Dedifferentiated amniotic fluid mesenchymal stem cell (primary cell): ENCODE measurements around the gene METTL13.
A peak's percentile ranks its signal among the peaks of the same experiment; 100 is the strongest.

Experiments used
- DNase-seq: peaks from one replicate; pipeline ENCODE4 v3.0.0-alpha.2; 2016; ENCODE audit errors: extremely low spot score

METTL13 gene, protein sequence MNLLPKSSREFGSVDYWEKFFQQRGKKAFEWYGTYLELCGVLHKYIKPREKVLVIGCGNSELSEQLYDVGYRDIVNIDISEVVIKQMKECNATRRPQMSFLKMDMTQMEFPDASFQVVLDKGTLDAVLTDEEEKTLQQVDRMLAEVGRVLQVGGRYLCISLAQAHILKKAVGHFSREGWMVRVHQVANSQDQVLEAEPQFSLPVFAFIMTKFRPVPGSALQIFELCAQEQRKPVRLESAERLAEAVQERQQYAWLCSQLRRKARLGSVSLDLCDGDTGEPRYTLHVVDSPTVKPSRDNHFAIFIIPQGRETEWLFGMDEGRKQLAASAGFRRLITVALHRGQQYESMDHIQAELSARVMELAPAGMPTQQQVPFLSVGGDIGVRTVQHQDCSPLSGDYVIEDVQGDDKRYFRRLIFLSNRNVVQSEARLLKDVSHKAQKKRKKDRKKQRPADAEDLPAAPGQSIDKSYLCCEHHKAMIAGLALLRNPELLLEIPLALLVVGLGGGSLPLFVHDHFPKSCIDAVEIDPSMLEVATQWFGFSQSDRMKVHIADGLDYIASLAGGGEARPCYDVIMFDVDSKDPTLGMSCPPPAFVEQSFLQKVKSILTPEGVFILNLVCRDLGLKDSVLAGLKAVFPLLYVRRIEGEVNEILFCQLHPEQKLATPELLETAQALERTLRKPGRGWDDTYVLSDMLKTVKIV

DNA sequence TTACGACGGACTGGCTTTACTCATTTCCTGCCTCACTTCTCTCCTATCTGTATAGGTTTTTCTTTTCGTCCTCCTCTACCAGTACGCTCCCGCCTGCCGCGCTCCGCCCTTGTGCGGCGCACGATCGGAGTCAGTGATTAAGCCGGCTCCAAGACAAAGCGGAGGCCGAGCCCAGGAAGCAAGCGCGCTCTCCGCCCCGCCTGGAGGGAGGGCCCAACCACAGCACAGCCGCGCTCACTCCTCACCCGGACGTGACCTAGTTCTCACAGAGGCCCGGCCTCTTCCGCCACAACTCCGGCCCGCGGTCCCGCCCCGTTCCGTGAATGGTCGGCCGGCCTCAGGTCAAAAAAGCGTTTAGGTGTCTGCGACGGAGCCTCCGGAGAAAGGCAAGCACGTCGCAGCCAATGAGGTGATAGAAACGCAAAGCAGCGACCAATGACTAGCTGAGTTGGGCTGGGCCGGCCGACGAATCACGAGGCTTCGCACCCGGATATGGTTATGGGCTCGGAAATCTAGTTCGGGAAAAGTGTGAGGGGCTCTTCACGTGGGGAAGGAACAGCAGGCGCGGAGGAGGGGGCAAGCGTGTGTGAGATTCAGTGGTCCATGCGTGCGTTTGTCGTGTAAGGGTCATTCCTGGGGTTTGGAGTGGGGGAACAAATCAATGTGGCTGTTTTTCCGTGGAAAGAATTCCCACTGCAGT lies at the start of gene METTL13:
TSS of gene METTL13 (plus strand) at position 485 of the 700 bp plus-strand sequence. CDS start 308 bp downstream, outside the sequence.
- DNase-seq = peak; percentile 99

DNA sequence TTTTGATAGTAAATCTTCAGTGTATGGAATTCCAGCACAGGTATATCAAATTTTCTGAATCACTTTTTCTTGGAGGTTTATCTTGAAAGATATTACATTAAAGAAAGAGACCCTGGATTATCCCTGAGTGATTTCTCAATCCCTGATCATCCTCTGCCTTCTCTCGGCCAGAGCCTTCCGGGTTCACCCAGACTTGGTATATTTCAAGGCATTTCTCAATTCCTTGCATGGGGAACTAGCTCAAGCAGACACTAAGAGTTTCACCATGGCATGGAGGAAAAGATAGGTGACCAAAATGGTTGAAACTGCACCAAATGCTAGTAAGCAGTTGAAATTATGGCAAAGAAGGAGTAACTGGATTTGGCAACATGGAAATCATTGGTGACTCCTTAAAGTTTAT lies 45.3 kb upstream of the METTL13 start:
- no peak for DNase-seq

DNA sequence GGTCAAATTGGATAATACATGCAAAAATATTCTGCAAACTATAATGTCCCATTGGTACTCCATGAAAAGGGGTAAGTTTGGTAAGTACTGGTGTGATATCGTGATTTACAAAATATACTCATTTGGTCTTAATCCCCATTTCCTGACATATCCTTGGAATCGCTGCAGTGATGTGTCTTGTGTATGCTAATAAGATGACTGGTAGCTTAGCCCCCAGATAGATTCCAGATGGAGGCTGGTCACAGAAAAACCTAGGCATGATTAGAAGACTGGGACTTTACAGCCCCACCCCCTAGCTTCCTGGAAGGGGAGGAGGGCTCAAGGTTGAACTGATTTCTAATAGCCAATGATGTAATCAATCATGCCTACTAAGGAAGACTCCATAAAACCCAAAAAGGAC lies 42.5 kb upstream of the METTL13 start:
- no peak for DNase-seq

DNA sequence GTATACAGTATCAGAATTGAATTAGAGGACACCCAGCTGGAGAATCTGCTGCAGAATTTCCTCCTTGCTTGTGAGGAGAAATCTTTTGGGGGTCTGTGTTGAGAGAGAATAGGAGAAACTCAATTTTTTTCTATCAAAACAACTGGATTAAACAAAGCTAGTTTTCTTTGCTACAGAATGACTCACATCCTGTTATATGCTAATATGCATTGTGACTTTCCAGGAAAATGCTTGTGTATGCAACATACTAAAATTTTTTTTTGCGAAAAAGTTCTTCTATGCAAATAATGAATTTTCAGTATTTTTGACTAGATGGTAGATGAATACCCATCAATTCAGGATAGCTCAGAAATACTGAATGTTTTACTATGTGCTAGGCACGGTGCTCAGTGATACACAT lies 41.8 kb upstream of the METTL13 start:
- no peak for DNase-seq

DNA sequence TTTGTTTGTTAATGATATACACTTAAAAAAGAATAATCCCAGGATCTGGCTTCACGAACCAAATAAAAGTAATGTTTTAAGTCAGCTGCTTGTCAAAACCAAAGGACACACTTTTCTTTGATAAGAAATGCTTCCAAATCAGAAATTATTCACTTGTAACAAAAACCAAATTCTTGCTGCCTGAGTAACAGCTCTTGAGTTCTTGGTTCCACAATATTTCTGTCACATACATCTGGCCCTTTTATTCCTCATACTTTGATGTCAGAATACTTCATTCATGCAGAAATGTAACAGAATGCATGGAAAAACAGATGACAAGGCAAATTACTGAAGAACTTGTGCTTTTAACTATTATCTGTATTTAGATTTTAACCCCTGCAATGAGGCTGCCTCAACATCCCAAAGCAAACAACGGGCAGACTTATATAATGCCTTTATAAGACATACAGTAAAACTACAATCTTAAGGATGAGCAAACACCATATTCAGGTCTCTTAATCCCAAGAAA lies 41.0 kb upstream of the METTL13 start:
- no peak for DNase-seq

DNA sequence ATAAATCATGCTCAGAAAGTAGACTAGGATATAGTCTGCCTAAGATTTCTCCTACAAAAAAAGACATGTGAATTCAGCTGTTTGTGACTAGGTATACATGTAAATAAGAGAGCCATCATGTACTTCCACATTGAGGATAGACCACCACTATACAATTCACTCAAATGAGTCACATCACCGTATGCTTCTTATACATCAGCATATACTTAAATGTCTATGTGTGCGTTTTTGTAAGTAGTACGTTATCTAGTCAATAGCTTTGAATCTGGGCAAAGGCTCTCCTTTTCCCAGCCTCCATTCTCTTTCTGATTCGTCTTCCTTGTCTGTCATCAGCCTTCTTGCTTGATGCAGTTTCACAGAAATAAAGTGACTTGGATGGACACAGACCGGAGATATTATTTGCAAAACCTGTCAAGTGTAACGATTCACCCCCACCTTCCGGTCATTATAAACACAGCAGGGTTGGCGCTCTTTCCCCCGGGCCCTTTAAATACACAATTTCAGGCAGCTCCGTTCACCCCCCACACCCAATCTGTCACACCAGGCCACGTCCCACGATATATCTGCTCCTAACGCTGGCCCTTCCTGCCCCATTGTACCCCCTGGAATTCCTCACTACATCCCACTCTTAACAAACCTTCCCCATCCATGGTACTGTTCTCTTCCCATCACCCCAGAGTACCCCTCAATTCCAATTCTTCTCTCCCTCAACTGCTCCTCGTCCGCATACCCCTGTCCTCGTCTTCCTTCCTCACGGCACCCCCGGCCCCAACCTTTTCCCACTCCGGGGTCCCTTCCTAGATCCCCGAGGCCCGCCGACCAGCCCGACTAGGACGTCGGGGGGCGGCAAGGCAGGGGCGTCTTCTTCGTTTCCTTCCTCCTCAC lies 40.2 kb upstream of the METTL13 start:
- DNase-seq = peak; percentile 37

DNA sequence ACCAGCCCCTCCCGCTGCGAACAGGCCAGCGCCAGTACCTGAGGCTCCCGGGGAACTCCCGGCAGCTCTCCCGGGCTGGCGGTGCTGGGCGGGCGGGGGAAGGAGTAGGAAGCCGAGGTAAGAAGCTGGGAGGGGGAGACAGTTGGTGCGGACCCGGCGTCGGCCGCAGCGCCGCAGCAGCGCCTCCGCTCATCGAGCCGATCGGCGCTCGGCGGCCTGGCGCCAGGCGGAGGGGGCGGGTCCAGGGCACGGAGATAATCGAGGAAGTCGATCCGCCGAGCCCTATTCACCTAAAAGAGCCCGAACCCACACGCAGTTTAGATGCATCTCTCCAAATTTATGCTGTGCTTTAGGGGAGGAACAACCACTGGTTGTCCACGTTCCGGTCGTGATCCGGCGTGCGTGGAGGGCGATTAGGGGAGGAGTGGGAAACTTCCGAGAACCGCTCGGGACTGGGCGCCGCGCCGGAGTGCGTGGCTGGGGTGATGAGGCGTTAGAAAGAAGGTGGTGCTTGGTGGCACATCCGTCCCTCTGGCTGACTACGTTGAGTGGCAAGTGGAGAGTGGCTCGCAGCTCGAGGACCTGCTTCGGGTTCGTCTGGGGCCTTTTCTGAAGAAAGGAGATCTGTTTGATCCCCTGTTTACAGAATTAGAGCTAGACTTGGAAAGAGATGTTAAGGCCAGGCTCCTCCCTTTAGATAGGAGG lies 39.4 kb upstream of the METTL13 start, which contains the start of gene VAMP4:
TSS of gene VAMP4 (minus strand) at position 194 of the 705 bp plus-strand sequence. CDS start 3,651 bp downstream, outside the sequence.
- peak; percentile 81 for DNase-seq

DNA sequence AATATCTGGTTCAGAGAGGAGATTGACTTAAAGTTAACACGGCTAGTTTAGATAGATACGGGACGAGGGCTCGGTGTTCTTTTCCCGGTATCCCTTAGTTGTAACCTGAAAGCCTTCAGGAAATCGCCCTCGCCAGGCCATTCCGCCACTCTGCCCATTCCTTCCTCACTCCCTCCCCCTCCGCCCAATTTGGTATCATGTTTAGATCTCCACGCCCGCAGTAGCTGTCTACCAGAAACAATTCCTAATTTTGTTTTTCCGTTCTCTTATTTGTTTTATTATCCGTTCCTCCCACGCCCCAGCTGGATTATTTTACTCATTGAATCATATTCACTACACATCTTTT lies 38.9 kb upstream of the METTL13 start:
- DNase-seq = peak; percentile 46

DNA sequence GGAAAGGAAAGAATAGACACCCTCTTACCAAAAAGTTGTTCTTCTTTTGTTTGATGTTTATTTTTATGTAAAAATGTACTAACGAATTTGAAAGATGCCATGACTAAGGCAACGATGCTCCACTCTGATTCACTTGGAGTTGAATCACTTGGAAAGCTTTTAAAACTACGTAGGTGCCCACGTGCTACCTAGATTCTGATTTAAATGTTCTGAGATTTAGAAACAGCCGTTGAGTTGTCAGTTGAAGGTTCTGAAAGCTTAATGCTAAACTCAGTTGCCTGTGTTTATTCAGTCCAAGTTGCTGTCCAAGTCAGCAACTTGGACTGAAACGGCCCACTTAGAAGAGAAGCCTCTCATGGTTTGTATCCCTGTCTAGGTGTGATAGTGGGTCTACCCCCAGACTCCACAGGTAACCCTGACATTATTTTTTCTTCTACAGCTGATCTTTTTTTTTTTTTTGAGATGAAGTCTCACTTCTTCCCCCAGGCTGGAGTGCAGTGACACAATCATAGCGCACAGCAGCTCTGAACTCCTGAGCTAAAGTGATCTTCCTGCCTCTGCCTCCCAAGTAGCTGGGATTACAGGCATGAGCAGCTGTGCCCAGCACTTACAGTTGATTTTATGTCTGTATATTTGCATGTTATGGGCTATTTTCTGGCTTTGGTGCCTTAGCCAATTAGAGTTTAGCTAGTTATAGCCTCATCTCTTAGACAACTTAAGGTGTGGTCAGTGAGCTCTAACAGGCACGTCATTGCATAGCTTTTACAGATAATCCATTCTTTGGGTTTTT lies 38.2 kb upstream of the METTL13 start:
- peak; percentile 80 for DNase-seq

DNA sequence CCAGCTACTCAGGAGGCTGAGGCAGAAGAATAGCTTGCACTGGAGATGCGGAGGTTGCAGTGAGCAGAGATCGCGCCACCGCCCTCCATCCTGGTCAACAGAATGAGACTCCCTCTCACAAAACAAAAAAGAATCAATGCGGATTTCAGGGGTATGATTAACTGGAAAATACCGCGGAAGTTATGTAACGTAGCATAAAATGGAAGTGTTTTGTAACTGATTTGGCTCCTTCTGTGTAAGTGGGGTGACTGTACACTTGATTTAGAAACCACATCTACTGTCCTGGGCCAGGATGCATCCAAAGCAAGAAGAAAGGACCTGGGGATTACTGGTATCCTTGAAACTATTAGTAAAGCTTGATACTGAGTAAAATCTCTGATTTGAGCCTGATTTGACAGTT lies 36.5 kb upstream of the METTL13 start:
- no peak for DNase-seq

DNA sequence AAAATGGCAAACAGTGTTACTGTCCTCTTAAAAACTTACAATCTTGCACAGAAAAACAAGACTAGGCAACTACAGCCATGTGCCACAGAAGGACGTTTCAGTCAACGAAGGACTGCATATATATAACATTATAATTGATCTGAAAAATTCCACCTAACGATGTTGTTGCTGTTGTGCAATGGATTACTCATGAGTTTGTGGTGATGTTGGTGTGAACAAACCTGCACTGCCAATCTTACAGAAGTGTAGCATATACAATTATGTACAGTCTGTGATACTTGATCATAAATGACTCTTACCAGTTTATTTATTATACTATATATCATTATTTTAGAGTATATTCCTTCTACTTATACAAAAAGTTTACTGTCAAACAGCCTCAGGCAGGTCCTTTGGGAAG lies 32.8 kb upstream of the METTL13 start:
- no peak for DNase-seq

DNA sequence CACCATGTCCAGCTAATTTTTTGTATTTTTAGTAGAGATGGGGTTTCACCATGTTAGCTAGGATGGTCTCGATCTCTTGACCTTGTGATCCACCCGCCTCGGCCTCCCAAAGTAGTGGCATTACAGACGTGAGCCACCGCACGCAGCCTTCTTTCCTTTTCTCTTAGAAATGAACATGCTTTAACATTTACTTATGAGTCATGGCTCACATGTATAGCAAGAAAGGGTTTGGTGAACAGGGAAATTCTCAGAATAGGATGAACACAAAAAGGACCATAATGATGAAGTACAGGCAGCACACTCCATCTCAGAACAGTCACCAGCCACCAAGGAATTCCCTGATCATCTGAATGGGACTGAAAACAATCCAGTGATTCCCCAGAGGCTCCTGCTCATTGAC lies 30.2 kb upstream of the METTL13 start:
- no peak for DNase-seq

DNA sequence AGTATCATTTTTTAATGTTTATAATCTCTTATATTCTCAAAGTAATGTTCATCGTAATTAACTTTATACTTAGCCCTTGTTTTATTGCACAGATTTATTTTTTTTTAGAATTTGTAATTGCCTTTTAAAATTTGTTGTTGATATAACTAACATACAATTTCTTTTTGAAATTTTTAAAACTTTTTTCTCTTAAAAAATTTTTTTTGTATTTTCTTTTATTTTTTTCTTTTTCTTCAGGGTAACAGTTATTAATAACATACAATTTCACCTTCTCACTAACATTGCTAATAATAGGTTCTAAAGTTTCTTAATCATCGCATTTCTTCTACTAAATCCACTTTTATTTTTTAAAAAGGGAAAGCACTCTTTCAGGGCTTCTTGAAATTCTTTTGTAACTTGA lies 28.3 kb upstream of the METTL13 start:
- no peak for DNase-seq

DNA sequence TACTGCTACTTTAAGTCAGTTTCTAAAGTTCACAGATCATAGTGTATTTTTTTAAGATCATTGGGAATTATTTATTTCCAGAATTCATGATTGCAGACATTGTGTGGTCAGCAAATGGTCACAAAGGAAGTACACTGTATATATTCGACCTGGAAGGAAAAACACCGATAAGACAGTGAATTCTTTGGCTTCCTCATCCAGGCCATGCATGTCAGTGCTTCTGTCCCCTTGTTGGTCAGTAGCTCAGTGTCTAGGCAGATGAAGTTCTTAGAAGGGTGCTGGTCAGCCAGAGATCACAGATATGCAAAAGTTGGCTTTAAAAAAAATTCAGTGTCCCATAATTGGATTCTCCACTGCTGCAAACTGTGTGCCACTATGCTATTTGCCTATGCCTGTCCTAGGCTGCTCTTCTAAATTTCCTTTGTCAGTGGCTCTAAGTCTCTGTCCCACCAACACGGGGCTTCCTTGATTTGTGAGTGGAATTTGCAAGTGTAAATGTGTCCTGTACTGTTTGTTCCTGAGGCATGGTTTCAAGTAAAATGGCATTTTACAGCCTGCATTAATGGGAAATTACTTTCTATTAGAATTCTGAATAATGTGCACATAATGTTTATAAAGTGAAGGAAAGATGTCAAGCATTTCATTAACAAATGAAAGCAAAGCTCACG lies 27.6 kb upstream of the METTL13 start:
- no peak for DNase-seq

DNA sequence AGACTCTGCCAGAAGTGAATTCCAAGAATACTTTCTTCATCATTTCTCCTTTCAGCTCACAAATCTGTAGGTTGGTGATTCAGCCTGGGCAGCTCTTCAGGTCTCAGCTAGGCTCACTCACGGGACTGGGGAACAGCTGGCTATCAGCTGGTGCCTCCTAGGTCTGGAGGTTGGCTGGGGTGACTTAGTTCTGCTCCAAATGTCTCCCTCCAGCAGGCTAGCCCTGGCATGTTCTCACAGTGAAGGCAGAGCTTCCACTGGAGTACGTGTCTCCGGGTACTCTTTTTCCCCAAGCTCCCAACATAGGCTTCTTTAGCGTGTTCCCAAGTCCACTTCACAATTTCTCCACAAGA lies 27.1 kb upstream of the METTL13 start:
- no peak for DNase-seq

DNA sequence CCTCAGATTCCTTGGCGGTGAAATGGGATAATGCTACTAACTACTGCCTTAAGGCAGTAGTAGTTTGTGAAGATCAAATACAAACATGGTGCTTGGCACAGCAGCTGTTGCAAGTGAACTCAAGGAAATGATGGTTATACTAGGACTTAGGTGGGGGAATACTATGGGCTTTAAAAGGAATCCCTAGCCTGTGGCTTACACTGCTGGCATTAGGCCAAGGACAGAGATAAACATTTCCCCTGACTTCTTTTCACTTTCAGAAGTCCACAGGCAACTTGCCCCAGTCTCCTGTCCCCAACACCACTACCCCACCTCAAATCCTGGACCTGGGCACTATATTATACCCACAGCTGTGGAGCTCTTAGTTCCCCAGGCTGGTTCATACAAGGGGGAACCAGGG lies 26.5 kb upstream of the METTL13 start:
- no peak for DNase-seq

DNA sequence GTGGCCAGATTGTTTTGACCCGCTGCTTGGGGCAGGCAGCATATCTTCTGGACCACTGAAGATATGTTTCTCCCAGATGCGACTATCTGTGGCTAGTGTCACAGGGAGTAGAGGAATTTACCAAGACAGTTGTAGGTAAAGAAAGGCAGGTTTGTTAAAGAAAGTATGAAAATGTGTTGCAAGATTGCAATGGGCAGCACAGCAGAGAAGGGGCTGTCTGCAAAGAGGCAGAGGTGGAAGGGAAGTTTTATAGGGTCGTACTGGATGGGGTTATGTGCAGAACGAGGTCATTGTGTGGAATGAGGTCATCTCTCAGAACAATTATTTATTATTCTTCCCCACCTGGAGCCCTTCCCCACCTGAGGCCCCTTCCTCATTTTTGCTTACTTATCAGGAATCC lies 24.6 kb upstream of the METTL13 start:
- no peak for DNase-seq

DNA sequence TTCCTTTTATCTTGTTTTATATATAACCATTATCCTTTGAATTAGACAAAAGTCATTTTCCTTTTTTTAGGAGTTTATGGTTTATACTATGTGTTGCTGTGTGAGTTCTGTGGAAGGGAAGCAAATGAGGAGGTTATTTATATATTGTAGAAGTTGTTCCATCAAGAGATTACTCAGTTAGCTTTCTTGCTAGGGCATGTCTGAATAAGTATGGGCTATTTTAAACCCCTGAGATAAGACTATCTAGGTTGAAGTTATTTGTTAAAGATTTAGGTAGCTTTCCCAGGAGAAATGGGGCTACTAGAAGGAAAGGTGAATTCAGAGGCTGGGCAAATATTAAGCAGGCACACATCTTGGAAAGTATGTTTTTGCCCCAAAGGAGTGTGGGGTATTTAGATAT lies 23.4 kb upstream of the METTL13 start:
- no peak for DNase-seq

DNA sequence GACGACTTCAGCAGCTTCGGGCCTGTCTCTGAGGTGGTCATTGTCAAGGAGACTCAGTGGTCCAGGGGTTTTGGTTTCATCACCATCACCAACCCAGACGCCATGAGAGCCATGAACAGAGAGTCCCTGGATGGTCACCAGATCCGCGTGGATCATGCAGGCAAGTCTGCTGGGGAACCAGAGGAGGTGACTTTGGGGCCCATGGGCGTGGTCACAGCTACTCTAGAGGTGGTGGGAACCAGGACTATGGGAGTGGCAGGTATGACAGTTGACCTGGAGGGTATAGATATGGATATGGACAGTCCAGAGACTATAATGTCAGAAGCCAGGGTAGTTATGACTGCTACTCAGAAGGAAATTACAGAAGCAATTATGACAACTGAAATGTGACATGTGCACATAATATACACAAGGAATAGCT lies 19.3 kb upstream of the METTL13 start:
- no peak for DNase-seq

DNA sequence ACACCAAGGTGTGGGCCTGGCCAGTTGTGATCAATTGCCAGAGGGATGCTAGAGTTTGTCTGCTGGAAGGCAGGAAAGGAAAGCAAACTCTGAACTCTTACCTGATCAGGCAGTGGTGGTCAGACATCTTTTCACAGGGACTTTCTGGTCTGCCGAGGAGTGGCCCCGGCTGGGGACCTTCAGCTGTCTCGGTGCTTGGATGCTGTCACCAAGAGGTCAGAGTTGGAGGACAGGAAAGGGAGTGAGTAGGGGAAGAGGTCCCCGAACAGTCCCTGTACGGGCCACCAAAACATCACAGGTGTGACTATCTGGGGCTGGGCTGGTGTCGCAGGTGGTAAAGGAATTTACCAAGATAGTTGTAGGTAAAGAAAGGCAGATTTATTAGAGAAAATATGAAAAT lies 17.7 kb upstream of the METTL13 start:
- DNase-seq = no peak
